Breast epithelium (tissue), 3 donors: ENCODE data around the gene METTL17.

Experiments used
- POLR2A ChIP-seq: fragments of 450-650 bp; IDR thresholded peaks from one replicate; pipeline ENCODE4 v1.6.1; 2016; ENCODE audit warnings: antibody characterized with exemption, mild to moderate bottlenecking, moderate library complexity
- POLR2AphosphoS5 ChIP-seq, 3 donors: sonication (generic); formaldehyde crosslinking; IDR thresholded peaks; one replicate each; pipeline ENCODE4 v1.6.1; 2017; ENCODE audit warnings: antibody characterized with exemption in 3 of 3
- TF ChIP-seq, protein P1 (sequence below), 3 donors: fragments of 450-650 bp; IDR thresholded peaks; one replicate each; pipeline ENCODE4 v1.5.1; 2016 to 2017; ENCODE audit warnings: antibody characterized with exemption in 3 of 3, mild to moderate bottlenecking in 3 of 3, moderate library complexity in 3 of 3

- TF ChIP-seq POLR2A (no peak), POLR2AphosphoS5 (IDR thresholded peaks at IDR 0.05) (no peak)
- TF ChIP-seq, protein P1, sequence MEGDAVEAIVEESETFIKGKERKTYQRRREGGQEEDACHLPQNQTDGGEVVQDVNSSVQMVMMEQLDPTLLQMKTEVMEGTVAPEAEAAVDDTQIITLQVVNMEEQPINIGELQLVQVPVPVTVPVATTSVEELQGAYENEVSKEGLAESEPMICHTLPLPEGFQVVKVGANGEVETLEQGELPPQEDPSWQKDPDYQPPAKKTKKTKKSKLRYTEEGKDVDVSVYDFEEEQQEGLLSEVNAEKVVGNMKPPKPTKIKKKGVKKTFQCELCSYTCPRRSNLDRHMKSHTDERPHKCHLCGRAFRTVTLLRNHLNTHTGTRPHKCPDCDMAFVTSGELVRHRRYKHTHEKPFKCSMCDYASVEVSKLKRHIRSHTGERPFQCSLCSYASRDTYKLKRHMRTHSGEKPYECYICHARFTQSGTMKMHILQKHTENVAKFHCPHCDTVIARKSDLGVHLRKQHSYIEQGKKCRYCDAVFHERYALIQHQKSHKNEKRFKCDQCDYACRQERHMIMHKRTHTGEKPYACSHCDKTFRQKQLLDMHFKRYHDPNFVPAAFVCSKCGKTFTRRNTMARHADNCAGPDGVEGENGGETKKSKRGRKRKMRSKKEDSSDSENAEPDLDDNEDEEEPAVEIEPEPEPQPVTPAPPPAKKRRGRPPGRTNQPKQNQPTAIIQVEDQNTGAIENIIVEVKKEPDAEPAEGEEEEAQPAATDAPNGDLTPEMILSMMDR (IDR thresholded peaks at IDR 0.05) = no peak
Observed at GRCh38 chr14:21017528-21018245, 27.9 kb downstream of the METTL17 start.
